GM10847 (cell line): ENCODE results near the gene MRPS18C.

Experiments
- POLR2A ChIP-seq: IDR thresholded peaks from 2 replicates; pipeline ENCODE4 v1.6.1; 2011; ENCODE audit not compliant: insufficient read length; ENCODE audit errors: extremely low read depth

Gene MRPS18C

GRCh38 chr4:83486457-83487129 is 30.7 kb downstream of the MRPS18C start:
- no peak for TF ChIP-seq POLR2A

- TF ChIP-seq POLR2A = no peak
Observed at GRCh38 chr4:83489711-83490326, 34.0 kb downstream of the MRPS18C start.

- TF ChIP-seq POLR2A = no peak
Observed at GRCh38 chr4:83490876-83491450, 35.1 kb downstream of the MRPS18C start.

GRCh38 chr4:83498187-83498586 is 42.3 kb downstream of the MRPS18C start:
- TF ChIP-seq POLR2A = no peak

- no peak for TF ChIP-seq POLR2A
Observed at GRCh38 chr4:83503974-83504373, 48.1 kb downstream of the MRPS18C start.

GRCh38 chr4:83504503-83504902 is 48.6 kb downstream of the MRPS18C start:
- TF ChIP-seq POLR2A = no peak

- TF ChIP-seq POLR2A = no peak
Observed at GRCh38 chr4:83504996-83505395, 49.1 kb downstream of the MRPS18C start.

- TF ChIP-seq POLR2A = no peak
Observed at GRCh38 chr4:83510442-83510841, 54.6 kb downstream of the MRPS18C start.
